AG20443 (cell line): ENCODE data around the gene NXT1.
"Not testable (repeated sequence)": the region's sequence is repeated elsewhere in the genome, so short reads cannot be mapped to it uniquely, and the experiment has no call there.

Experiments used
- DNase-seq: peaks from one replicate; pipeline ENCODE4 v3.0.0; 2012; ENCODE audit warnings: low spot score, mixed read lengths

The NXT1 gene

DNA sequence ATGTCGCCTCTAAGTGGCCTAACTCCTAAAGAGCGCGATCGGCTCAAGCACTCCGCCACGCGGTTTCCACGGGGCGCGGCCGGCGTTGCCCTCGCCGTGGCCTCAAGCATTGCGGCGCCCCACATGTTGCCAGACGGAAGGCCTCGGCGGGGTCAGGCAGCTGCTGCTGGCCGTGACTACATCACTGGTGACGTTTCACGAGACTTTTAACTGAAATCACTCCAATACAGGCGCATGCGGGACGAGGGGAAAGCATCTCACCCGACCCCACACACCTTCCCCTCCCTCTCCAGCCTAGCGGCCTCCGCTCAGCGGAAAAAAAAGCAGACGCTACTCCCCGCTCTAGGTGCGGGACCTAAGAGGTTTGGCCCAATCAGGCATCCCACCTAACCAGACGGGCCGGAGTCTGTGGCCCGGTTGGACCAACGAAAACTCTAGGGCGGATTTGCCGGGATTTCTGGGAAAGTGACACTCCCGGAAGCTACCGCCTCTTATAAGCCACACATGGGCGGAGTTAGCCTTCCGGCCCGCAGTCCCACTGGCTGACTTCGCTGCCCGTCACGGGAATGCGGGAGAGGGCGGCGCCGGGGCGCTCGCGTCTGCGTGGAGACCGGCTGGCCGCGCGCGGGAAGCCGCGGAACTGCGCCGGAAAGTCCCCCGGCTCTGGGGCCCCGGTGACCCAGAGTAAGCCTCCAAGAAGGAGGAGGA lies at the start of gene NXT1:
TSS of gene NXT1 (plus strand) at position 596 of the 708 bp plus-strand sequence. CDS start 3,251 bp downstream, outside the sequence.
- DNase-seq, result peak; percentile 95

DNA sequence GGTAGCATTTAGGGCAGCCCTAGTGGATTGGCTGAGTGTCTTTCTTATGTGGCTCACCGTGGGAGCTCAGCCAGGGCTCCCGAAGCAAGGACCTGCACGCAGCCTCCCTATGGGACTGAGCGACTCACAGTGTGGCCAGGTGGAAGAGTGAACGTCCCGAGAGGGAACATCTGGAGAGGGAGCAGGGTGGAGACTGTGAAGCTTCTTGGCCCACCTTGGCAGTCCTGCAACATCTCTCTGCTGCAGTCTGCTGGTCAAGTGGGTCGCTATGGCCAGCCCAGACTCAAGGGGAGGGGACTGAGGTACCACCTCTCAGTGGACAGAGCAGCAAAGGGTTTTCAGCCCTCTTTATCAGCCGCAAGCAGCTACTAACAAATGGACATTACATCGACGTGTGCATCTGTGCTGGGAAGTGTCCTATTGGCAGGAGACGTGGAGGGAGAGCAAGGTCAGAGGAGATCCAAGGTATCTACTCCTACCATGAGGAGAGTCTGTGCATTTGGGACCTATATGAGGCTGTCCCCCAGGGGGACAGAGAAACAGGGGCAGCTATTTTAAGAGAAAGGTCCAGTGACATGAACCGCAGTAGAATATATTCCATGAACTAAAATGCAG lies 49.0 kb upstream of the NXT1 start:
- no peak for DNase-seq

DNA sequence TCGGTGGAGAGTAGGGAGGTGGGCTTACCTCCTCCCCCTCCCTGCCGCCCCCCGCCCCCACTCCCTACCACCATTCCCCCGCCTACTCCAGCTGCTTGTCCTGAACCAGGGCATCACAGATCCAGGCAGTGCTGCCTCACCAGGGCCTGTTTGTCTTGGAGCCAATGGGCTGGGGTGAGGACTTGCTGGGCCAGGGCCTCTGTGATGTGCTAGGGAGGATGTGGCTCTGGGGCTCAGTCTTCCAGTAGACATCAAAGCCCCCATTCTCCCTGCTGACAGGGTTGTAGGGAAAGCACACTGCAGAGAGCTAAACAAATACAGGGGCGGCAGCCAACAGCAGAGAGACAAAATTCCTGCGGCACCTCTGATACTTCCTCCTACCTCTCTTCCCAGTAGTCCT lies 48.2 kb upstream of the NXT1 start:
- DNase-seq, result no peak

DNA sequence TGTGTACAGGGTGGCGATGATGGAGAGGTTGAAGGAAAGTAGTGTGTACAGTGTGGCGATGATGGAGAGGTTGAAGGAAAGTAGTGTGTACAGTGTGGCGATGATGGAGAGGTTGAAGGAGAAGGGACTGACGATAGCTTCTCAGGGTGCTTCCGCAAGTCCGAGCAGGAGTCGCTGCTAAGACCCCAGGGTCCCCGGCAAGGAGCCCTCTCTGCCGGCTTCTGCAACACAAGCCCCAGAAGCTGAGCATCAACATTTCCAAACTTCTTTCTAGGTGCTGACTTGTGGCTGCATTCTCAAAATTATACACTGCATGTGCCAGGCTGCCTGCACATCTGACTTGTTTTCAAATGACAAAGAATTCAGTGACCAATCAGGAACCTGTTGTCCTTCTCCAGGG lies 47.8 kb upstream of the NXT1 start:
- no peak for DNase-seq

DNA sequence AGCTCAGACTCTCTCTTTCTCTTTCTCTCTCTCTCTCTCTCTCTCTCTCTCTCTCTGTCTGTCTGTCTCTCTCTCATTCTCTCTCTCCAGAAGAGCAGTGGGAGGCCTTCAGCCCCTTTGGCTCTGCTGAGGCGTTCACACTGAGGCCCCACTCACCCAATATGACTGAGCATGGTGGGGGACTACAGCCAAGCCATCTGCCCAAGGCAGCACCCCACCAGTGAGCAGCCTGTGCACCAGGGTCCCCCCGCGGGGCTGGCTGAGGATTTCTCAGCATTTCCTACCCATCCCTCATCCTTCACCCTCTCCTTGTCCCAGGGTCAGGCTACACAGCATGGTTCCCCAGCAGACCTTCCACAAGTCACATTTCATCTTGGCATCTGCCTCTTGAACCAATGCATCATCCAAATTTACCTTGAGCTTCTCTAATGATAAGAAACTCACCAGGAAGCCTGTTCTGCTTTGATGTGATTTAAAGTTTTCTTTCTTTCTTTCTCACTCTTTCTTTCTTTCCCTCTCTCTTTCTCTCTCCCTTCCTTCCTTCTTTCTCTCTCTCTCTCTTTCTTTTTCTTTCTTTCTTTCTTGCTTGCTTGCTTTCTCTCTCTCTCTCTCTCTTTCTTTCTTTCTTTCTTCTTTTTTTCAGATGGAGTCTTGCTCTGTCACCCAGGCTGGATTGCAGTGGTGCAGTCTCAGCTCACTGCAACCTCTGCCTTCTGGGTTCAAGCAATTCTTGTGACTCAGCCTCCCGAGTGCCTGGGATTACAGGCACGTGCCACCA lies 47.1 kb upstream of the NXT1 start:
- no peak for DNase-seq

DNA sequence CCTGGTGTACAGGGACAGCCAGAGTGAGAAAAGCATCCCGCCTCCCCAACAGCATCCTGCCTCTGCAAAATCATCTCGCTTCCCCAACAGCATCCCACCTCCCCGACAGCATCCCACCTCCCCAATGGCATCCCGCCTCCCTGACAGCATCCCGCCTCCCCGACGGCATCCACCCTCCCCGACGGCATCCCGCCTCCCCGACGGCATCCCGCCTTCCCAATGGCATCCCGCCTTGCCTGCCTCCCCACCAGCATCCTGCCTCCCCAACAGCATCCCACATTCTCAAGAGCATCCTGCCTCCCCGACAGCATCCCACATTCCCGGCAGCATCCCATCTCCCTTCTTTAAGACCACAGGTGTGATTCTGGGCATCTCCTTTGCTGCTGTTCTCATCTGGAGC lies 46.0 kb upstream of the NXT1 start:
- no peak for DNase-seq

DNA sequence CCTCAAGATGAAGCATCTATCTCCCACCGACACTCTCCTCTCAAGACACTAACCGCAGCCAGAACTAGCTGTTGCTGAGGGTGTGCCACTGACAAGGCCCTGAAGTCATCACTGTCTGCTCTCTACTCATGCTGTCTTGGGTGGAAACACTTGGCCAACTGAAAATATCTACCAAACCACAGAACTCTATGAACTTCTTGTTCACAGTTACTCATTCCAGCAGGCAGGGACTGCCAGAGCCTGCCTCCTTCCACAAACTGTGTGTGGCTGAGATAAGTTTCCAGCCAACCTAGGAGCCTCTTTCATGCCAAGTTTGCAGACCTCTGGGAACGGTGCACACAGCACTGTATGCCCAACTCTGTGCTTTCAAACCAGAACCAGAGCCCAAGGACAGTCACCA lies 45.5 kb upstream of the NXT1 start:
- DNase-seq, result peak; percentile 88

DNA sequence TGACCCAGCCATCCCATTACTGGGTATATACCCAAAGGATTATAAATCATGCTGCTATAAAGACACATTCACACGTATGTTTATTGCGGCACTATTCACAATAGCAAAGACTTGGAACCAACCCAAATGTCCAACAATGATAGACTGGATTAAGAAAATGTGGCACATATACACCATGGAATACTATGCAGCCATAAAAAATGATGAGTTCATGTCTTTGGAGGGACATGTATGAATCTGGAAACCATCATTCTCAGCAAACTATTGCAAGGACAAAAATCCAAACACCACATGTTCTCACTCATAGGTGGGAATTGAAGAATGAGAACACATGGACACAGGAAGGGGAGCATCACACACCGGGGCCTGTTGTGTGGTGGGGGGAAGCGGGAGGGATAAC lies 43.2 kb upstream of the NXT1 start:
- not testable (repeated sequence) for DNase-seq

DNA sequence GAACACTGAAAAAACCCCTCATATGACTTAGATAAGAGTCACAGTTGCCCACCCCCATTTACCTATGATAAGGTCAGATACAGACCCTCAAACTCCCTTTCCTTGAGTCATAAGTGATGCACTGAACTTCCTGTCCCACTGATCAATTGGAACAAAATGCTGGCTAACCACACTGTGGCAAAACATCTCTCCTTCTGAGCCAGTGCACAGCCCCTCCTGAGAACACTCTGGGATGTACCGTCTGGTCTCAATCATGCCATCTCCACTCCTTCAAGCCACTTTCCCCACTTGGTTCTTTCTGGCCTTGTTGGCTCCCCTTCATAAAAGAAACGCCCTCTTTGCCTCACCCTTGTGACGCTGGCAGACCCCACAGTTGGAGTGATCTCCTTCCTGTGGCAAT lies 42.6 kb upstream of the NXT1 start:
- DNase-seq, result no peak

DNA sequence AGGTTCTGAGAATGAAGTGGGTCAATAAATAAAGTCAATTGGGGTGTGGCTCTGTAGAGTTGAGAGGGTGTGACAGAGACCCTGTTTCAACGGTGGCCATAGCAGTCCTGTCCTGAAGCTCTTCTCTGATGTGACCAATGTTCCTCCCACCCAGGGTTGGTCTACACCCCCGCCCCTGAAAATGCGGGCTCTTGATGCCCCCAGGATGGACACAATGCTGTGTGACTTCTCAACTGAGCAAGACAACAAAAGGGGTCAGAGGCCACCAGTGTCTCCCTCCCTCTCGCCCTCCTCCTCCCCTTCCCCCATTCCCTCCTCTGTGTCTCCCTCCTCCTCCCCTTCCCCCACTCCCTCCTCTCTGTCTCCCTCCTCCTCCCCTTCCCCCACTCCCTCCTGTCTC lies 41.7 kb upstream of the NXT1 start:
- no peak for DNase-seq

DNA sequence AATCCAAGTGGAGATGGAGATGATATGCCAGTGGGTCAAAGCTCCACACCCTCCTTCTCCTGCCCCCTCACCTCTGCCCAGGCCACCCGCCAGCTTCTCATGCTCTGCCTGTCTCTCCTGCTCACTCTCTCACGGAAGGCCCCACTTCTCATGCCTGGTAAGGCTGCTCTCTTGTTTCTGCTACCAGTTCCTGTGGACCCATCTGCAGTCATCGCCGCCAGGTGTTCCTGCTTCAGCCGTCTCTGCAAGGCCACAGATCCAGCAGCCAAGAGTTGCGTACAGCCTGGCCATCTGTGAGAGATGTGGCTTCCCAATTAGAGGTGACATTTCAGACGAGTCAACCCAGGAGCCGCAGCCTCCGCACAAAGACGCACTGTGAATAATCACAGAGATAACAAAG lies 40.8 kb upstream of the NXT1 start:
- no peak for DNase-seq

DNA sequence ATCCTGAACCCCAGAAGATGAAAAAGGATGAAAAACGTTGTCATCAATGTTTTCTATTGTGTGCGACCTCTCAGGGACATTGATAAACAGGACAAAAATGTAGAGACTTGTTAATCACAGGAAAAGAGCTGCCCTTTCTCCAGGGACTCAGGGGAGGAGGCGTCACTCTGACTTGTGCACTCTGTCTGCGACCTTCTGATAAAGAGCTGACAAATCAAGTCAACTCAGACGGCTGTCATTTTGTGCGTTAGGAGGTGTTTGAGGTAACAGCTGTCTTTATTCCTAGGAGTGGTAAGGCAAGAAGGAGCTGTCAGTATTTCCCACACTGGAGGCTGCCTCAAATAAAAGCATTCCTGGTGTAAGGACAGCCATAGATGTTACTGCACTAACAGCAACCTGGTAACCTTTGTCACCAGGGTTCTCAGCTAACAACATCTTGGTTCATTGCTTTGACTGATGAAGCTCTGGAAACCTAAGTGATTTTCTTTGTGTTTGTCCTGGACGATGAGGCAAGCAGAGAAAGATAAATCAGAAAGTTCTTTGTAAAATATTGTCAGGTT lies 38.6 kb upstream of the NXT1 start:
- DNase-seq, result no peak

DNA sequence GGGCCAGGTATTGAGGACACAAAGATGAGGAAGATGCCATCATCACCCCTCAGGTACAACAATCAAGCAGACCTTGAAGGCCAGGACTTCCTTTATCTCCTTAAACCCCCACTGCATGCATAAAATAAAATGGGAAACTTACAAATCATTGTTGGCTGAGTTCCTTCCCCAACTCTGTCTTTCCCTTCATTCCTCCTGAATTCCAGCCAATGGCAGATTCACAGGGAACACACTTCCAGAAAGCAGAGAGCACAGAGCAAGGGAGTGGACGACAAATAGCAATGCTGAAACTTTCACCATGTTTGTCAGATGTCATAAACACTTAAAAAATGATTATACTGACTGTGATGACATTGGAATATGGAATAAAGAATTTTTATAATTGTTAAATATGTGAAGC lies 37.3 kb upstream of the NXT1 start:
- DNase-seq, result no peak

DNA sequence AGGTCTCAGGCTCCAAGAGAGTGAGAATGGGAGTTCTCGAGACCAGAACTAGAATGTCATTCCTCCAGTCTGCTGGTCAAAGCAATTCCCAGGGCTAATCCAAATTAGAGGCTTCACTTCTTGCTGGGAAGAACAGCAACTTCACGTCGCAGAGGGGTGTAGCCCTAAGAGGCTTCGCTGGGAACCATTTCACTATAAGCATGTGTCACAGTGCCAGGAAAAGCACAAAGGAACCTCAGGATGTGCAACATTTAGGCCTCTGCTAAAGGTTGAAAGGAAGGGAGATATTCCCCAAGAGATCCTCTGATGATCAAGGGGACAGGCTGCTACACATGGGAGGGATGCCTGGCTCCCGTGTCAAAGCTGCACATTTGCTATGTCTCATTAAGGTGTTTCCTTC lies 35.9 kb upstream of the NXT1 start:
- DNase-seq, result no peak

DNA sequence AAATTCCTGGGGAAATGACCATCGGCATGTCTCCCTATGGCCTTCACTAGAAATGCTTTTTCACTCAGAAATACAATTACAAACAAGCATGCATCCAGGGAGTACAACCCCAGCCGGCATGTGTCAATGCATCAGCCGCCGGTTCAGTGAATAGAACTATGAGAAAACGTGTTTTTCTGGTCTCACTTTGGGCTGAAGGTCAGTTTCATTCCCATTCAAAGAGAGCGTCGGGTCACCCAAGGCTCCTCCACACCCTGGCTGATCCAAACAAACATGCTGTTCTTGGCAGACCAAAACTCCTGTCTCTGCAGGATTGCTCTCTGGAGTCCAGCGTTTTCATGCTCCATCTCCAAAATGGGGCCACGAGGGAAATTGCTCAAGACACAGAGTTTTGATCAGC lies 35.5 kb upstream of the NXT1 start:
- DNase-seq, result no peak

DNA sequence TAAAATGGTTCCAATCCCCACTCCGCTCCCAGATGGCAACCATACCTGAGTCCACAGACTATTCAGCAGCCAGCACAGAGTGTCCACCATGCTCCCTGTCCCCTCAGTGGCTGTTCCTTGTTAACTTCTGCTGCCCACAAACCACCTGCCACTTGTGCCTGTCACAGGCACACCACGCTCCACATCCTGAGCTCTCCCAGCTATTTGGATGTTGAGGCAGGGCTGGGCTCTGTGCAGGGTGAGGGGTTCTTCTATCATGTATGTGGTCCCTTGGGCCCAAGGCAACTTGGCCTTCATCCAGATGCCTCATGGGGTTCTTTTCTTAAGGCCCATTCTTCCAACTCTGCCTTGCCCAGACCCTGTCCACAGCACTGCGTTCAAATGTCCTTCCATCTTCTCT lies 34.0 kb upstream of the NXT1 start:
- DNase-seq, result no peak

DNA sequence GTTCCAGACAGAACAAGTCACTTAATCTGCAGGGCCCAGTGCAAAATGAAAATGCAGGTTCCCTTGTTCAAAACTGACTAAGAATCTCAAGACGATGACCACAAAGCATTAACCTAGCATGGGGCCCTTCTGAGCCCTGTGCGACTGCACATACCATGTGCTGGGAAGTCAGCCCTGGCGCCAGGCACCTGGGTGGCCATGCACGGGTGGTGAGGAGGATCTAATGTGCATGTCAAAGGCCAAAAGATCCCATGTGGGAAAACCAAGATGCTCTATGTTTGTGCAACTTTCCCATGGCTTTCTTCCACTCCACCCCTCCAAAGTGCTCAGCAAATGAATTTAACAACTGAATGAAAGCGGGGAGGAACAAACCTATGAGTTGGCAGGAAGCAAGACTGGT lies 33.5 kb upstream of the NXT1 start:
- no peak for DNase-seq

DNA sequence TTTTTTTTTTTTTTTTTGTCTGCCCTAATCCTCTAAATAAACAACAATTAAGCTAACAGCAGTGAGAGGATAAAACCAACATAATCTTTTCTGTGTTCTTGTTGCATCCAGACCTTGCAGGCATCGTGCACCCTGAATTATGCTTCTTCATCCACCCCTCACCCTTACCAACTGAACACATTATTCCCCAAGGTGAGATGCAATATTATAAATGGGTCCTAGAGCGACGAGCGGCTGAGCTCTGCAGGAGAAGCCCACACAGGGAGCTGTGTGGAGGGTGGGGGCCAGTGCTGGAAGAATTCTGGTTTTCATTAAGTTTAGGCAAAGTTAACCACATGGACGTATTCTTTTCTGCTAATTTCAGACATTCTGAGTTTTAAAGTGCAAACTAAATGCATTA lies 32.2 kb upstream of the NXT1 start:
- no peak for DNase-seq

DNA sequence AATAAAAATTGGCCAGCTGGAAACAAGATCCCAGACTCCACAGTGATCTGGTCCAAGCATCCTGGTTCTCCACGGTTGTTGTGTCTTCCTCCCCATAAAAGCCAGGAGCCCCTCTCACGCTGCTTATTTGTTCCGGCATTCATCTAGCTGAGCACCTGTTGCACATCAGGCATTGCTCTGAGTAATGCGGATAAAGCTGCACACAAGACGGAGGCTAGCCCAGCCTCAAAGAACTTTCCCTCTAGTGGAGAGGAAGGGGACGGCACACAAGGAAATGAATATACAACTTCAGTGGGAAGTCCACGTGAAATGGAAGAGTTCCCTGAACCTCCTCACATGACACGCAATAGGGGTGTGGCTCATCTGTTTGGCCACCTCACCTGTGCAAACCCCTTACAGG lies 30.3 kb upstream of the NXT1 start:
- DNase-seq, result peak; percentile 66

DNA sequence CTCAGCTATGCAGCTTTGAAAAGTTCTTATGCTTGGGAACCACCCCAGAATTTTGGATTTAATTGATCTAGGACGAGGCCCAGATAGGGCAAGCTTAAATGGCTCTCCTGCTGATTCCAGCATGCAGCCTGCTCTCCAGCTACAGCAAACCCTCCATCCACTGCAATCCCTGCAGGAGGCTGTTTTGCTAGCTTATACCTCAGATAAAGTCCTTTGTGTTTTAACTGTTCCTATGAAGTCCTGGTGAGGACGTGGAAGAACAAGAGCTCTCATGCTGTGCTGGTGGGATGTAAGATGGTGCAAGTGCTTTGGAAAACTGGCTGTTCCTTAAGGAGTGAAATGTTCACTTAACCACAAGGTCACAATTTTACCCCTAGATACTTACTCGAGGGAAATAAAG lies 25.5 kb upstream of the NXT1 start:
- no peak for DNase-seq

DNA sequence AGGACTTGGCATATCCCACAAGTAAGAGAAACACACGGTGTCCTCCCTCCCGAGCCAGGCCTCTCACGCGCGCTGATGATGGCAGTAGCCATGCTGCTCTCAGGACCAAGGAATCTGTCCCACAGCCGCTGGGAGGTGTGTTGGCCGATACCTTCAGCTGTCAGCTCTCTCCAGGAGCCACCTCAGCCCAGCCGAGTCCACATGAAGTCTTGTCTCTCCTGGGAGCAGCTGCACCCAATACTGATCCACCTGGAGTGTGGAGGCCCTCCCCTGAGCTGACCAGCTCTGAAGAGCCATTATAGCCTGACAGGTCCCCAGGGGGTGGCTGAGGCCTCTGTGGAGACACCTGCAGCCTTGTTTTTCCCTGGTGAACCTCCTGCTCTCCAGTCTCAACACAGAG lies 23.8 kb upstream of the NXT1 start:
- DNase-seq, result no peak

DNA sequence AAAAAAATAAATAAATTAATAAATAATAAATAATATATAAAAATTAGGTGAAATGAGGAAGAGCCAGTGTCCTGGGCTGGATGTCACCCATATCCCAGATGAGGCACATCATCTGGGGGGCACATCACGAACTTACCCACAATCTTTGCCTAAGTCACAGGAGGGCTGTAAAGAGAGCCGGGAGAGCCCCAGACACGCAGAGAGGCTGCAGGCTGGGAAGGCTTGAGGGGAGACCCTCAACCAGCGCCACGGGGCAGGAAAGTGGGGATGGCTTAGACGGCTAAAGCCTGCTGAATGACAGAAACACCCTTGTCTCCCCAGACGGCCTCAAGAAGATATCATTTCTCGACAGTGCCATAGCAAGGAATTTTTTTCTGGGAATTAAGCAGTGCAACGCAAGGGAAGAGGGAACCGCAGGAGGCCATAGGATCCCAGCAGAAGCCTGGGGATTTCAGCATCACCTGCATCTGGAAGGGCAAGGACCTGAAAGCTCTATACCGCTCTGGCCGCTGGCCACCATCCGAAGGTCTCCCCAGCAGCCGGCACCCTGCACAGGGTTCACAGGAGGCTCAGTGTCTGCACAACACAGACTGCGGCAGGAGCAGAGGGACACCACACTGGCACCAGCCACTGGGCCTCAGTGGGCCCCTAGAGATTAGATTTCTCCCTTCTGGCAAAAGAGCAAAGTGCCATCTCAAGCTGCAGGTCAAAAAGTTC lies 22.8 kb upstream of the NXT1 start:
- no peak for DNase-seq
